Dermis blood vessel endothelial cell (primary cell): ENCODE measurements around the gene GRAMD1B. TPM values are rescaled to one million over a fixed set of nuclear protein-coding genes. Genes with fewer than 3 reads are reported as not detected.
"Not testable (repeated sequence)": the region's sequence is repeated elsewhere in the genome, so short reads cannot be mapped to it uniquely, and the experiment has no call there.

Experiments
- DNase-seq: peaks from one replicate; pipeline ENCODE4 v3.0.0; 2010
- total RNA-seq: library from RNA; depleted of rRNA; stranded (reverse); fragments of >200 nt; gene quantifications from 2 replicates; pipeline ENCODE4 v1.2.3, GENCODE V29; 2014

The GRAMD1B gene
- total RNA-seq, 1 donor from 2014 or later = 3.7 TPM

DNA sequence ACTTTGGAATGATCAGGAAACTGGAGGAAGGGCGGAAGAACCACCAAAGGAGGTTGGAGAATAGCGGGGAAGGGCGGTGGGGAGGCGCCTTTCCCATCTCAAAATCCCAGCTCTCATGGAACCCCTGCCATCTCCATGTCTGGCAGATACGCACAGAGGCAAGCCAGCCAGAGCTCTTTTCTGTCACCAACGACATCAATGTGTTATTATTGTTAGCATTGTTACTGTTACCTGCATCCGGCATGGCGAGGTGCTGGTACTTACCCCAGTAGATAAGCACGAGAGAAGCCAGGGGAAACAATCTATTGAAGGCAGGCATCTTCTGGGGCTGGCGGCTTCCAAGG lies 223.4 kb downstream of the GRAMD1B start:
- no peak for DNase-seq

GRCh38 chr11:123653827-123654565 lies 223.9 kb downstream of the GRAMD1B start:
- DNase-seq = peak; percentile 46

DNA sequence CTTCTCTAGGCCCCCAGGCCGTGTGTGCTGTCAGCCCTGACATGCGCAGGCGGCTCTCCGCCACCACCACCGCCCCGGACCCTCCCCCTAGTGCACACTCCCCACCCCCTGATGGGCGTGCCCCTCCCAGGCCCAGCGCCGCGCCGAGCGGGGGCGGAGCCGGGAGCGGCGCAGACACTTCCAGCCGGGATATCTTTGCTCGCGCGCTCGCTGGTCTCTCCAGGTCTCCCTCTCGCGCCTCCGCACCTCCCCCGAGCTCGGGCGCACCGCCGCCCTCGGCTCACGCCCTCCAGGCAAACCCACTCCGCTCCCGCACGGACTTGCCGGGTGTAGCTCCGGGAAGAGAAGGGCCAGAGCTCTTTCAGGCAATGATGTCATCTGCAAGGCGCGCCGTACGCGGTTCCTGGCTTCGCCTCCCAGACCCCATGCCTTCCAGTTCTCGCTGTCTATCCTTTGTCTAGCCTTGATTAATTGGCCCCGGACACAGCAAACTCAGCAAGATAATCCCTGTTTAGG lies 224.6 kb downstream of the GRAMD1B start, which contains the start of gene SCN3B:
Gene SCN3B, minus strand, starts transcription at position 59 of the 516 bp plus-strand sequence. CDS start 823 bp downstream, outside the sequence.
- DNase-seq = peak; percentile 79

- no peak for DNase-seq
Measured at GRCh38 chr11:123659311-123659710, 229.2 kb downstream of the GRAMD1B start.

GRCh38 chr11:123659965-123660364 lies 229.9 kb downstream of the GRAMD1B start:
- DNase-seq = not testable (repeated sequence)

DNA sequence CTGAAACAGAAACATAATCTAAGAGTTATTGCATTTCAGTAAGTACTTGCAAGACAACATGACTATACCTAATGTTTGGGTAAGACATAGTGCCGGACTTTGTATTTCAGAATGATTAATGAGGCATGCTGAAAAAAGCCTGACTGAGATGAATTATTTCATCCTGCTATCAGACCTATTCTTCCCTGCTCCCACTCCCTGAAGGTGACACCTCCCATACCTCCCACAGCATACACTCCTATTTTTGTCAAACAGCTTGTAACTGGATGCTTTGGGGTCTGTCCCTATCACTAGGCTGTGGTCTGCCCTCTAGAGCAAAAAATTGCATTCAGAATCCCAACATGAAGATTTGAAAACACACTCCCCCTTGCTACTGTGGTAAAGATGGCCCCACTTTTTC lies 235.2 kb downstream of the GRAMD1B start:
- DNase-seq = no peak

DNA sequence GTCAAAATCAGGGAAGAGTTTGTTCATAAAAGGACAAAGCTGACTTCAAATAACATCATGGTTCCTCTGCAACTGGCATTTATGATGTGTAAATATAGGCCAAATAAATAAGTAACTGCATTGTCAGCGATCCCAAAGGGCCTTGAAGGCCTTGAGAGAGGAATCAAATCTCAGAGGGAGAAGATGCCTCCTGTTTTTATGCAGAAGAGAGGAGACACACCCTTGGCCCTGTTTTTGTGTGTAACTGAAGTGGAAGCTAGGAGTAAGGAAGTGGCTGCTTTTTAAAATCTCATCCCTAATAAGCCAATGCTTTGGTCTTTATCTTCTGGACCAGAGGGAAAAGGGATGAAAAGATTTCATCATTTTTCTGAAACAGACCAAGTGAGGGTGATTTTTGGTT lies 240.0 kb downstream of the GRAMD1B start:
- DNase-seq = no peak

DNA sequence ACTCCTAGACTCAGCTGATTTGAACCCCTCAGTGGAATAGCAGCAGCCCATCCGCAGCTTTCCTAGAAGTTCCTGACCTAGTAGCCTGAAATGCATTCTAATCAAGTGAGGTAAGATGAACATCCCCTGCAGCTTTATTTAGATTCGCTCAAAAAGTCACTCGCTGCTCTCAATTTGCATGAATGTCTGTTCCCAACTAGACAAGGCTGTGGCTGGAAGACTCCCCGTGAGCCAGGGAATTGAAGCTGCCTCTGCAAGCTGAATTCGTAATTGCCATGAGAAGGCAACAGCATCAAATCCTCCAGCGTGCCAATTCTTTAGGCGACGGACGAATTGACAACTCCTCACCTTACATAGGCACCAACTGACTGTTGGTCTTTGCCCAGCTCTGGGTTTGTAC lies 241.5 kb downstream of the GRAMD1B start:
- DNase-seq = no peak

GRCh38 chr11:123672568-123672967 lies 242.5 kb downstream of the GRAMD1B start:
- DNase-seq = no peak

DNA sequence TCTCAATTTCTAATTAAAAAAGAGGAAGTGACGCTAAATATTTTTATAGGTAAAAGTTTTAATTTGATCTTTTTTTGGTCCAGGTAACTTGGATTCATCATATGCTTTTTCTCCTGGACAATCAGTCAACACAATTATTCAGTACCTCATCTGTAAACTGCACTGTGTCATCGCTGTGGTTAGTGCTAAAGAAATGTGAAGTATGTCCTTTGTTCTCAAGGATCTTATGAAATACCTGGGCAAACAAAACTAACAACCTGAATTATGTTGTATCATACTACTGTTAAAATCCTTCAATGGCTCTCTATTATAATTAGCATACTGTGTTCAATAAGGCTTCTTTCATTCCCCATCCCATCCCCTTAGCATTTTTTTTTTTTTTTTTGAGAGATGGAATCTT lies 244.2 kb downstream of the GRAMD1B start:
- no peak for DNase-seq

Other genes starting within 250 kb of the GRAMD1B start
- 0.17 and 1.3 TPM in 2 replicates for gene CLMP, start 235.0 kb upstream of the GRAMD1B start, total RNA-seq
- 2.5 and 4.9 TPM in 2 replicates for gene SCN3B, start 224.4 kb downstream of the GRAMD1B start, total RNA-seq